SJSA1 (cell line): Measurements from ENCODE around the gene SLC22A5. TPM values are rescaled to one million over a fixed set of nuclear protein-coding genes. Genes with fewer than 3 reads are reported as not detected.
"Not testable (repeated sequence)": the region's sequence is repeated elsewhere in the genome, so short reads cannot be mapped to it uniquely, and the experiment has no call there.

Source experiments
- DNase-seq, 2 experiments: peaks; one replicate each; pipeline ENCODE4 v3.0.0-alpha.2; 2015 to 2020; ENCODE audit warnings: low spot score in 2 of 2, low read depth in 1 of 2
- H3K27ac ChIP-seq: fragments of 250-450 bp; sonication (Bioruptor Pico); 2 replicates; pipeline ENCODE4 v1.5.1; 2020; ENCODE audit warnings: mild to moderate bottlenecking, moderate library complexity
- H3K27me3 ChIP-seq: fragments of 250-450 bp; sonication (Bioruptor Pico); replicated peaks from 2 replicates; pipeline ENCODE4 v1.5.1; 2020; ENCODE audit warnings: mild to moderate bottlenecking, moderate library complexity
- H3K36me3 ChIP-seq: fragments of 250-450 bp; sonication (Bioruptor Pico); 2 replicates; pipeline ENCODE4 v1.5.1; 2020; ENCODE audit warnings: mild to moderate bottlenecking
- H3K4me1 ChIP-seq: fragments of 250-450 bp; sonication (Bioruptor Pico); replicated peaks from 2 replicates; pipeline ENCODE4 v1.6.1; 2021; ENCODE audit warnings: mild to moderate bottlenecking
- H3K4me3 ChIP-seq: fragments of 250-450 bp; sonication (Bioruptor Pico); 2 replicates; pipeline ENCODE4 v1.5.1; 2020; ENCODE audit warnings: mild to moderate bottlenecking
- H3K9me3 ChIP-seq: fragments of 250-450 bp; sonication (Bioruptor Pico); replicated peaks from 2 replicates; pipeline ENCODE4 v1.5.1; 2020; ENCODE audit warnings: mild to moderate bottlenecking
- total RNA-seq: library from RNA; depleted of rRNA; stranded (reverse); fragments of >200 nt; shearing (Covaris generic); gene quantifications from 2 replicates; pipeline ENCODE4 v1.2.3, GENCODE V29; 2014

The SLC22A5 gene
- total RNA-seq, 1 experiment from 2014 or later, result 3.5 TPM

GRCh38 chr5:132387640-132388117 is 18.2 kb downstream of the SLC22A5 start:
- DNase-seq, result peak; percentile 95 to 97
- H3K9me3 ChIP-seq, result 0 out of 2 replicates have a peak, but pooled peaks cover 3% of the 10 kb centered on the region
- H3K27me3 ChIP-seq, result no peaks in the 10 kb centered on the region
- 0 out of 2 replicates have a peak, but pooled peaks cover 6% of the 10 kb centered on the region for H3K36me3 ChIP-seq
- peak overlapping the region; percentile 80 for H3K27ac ChIP-seq
- no peak overlapping the region for H3K4me3 ChIP-seq
- H3K4me1 ChIP-seq, result peaks cover 51% of the 10 kb centered on the region

- H3K4me3 ChIP-seq, result no peak overlapping the region
- peaks cover 51% of the 10 kb centered on the region for H3K4me1 ChIP-seq
- peak; percentile 60 to 79 for DNase-seq
Measured at GRCh38 chr5:132388244-132389050, 18.9 kb downstream of the SLC22A5 start.

GRCh38 chr5:132389051-132389331 is 19.5 kb downstream of the SLC22A5 start:
- Histone ChIP-seq H3K9me3 (0 out of 2 replicates have a peak, but pooled peaks cover 3% of the 10 kb centered on the region), H3K36me3 (peaks cover 6% of the 10 kb centered on the region; the same call in 1 of the 2 replicates), H3K27me3 (no peaks in the 10 kb centered on the region), H3K4me3 (no peak overlapping the region), H3K27ac (peak overlapping the region; percentile 80), H3K4me1 (peaks cover 51% of the 10 kb centered on the region)
- no peak for DNase-seq

More at GRCh38 chr5:132388244-132389050, 18.9 kb downstream of the SLC22A5 start:
- Histone ChIP-seq H3K36me3 (0 out of 2 replicates have a peak, but pooled peaks cover 6% of the 10 kb centered on the region), H3K27me3 (no peaks in the 10 kb centered on the region), H3K9me3 (0 out of 2 replicates have a peak, but pooled peaks cover 3% of the 10 kb centered on the region), H3K27ac (peak overlapping the region; percentile 80)

- peak; percentile 96 to 100 for DNase-seq
- H3K4me1 ChIP-seq, result peaks cover 51% of the 10 kb centered on the region
- no peak overlapping the region for H3K4me3 ChIP-seq
- H3K27me3 ChIP-seq, result no peaks in the 10 kb centered on the region
- H3K36me3 ChIP-seq, result peaks cover 6% of the 10 kb centered on the region; the same call in 1 of the 2 replicates
- H3K27ac ChIP-seq, result peak overlapping the region; percentile 80
- H3K9me3 ChIP-seq, result 0 out of 2 replicates have a peak, but pooled peaks cover 3% of the 10 kb centered on the region
Measured at GRCh38 chr5:132389585-132390286, 20.2 kb downstream of the SLC22A5 start.

- Histone ChIP-seq H3K36me3 (peaks cover 6% of the 10 kb centered on the region; the same call in 1 of the 2 replicates), H3K9me3 (0 out of 2 replicates have a peak, but pooled peaks cover 3% of the 10 kb centered on the region), H3K27ac (no peak overlapping the region), H3K4me3 (no peak overlapping the region), H3K27me3 (no peaks in the 10 kb centered on the region), H3K4me1 (peaks cover 42% of the 10 kb centered on the region)
- peak in 1 of 2 experiments; percentile 38 for DNase-seq
Measured at GRCh38 chr5:132391247-132391646, 21.7 kb downstream of the SLC22A5 start.

DNA sequence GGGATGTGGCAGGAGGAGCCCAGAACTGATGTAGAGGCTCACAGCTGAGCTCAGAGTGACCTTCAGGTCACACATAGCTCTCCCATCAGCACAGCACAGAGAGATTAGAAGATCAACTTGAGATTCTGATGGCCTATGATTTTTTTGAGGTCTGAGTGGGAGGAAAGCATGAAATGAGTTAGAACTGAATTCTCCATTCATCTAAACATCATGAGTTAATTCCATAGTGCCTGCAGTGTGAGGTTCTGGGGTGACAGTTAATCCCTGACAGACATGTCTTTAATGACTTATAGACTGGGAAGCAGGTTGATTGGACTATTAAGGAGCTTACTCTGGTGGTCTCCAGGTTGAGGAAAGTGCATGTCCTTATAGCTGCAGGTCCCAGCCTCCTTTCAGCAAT is 22.4 kb downstream of the SLC22A5 start:
- Histone ChIP-seq H3K27ac (no peak overlapping the region), H3K9me3 (0 out of 2 replicates have a peak, but pooled peaks cover under 1% of the 10 kb centered on the region), H3K4me3 (no peak overlapping the region), H3K4me1 (peaks cover 42% of the 10 kb centered on the region), H3K27me3 (no peaks in the 10 kb centered on the region), H3K36me3 (peaks cover 3% of the 10 kb centered on the region; the same call in 1 of the 2 replicates)
- no peak for DNase-seq

DNA sequence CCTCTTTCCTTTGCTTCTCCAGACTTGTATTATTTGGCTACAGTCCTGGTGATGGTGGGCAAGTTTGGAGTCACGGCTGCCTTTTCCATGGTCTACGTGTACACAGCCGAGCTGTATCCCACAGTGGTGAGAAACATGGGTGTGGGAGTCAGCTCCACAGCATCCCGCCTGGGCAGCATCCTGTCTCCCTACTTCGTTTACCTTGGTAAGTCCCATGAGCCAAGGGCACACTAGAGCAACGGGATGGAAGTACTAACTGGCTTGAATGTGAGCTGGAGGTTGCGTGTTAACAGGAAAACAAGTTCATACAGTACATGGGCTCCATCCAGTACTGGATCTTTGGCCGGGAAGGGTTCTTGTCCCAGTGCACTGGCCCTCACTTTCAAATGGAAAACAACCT is 22.9 kb downstream of the SLC22A5 start:
- H3K27ac ChIP-seq, result no peak overlapping the region
- H3K4me3 ChIP-seq, result no peak overlapping the region
- H3K9me3 ChIP-seq, result no peaks in the 10 kb centered on the region
- H3K4me1 ChIP-seq, result peaks cover 39% of the 10 kb centered on the region
- H3K27me3 ChIP-seq, result no peaks in the 10 kb centered on the region
- peak in 1 of 2 experiments; percentile 39 for DNase-seq
- H3K36me3 ChIP-seq, result peaks cover 3% of the 10 kb centered on the region; the same call in 1 of the 2 replicates

- Histone ChIP-seq H3K4me3 (no peak overlapping the region), H3K36me3 (peaks cover 3% of the 10 kb centered on the region; the same call in 1 of the 2 replicates), H3K9me3 (no peaks in the 10 kb centered on the region), H3K4me1 (peaks cover 31% of the 10 kb centered on the region), H3K27ac (no peak overlapping the region), H3K27me3 (no peaks in the 10 kb centered on the region)
- peak in 1 of 2 experiments; percentile 40 for DNase-seq
Measured at GRCh38 chr5:132392978-132393825, 23.7 kb downstream of the SLC22A5 start.

- no peaks in the 10 kb centered on the region for H3K9me3 ChIP-seq
- DNase-seq, result no peak
Measured at GRCh38 chr5:132394667-132395259, 25.3 kb downstream of the SLC22A5 start.

DNA sequence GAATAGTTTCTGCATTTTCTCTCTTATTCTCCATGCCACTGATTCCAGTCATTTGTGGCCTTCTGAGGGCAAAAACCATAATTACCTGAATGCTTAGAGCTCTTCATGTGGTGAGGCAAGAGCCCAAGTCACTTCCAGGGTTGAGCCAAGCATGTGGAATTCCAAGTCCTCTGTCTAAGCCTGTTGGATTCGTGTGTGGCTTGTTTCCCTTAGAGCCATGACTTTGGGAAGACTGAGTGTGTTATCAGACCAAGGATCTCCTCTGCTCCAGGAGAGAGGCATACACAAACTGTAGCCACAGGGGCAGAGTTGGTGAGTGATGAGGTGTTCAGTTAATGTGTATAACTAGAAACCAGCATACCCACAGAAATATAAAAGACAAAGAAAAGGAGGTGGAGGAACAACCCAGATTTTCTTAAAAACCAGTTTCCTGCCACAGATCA is 27.1 kb downstream of the SLC22A5 start:
- Histone ChIP-seq H3K4me1 (0 out of 2 replicates have a peak, but pooled peaks cover 7% of the 10 kb centered on the region), H3K36me3 (no peaks in the 10 kb centered on the region; the same call in 1 of the 2 replicates), H3K27ac (no peak overlapping the region), H3K9me3 (no peaks in the 10 kb centered on the region), H3K27me3 (0 out of 2 replicates have a peak, but pooled peaks cover 3% of the 10 kb centered on the region), H3K4me3 (no peak overlapping the region)
- DNase-seq, result peak in 1 of 2 experiments; percentile 27

More at GRCh38 chr5:132394667-132395259, 25.3 kb downstream of the SLC22A5 start:
- Histone ChIP-seq H3K27me3 (no peaks in the 10 kb centered on the region), H3K36me3 (no peaks in the 10 kb centered on the region; the same call in 1 of the 2 replicates), H3K27ac (no peak overlapping the region), H3K4me1 (peaks cover 16% of the 10 kb centered on the region), H3K4me3 (no peak overlapping the region)

GRCh38 chr5:132397224-132397623 is 27.7 kb downstream of the SLC22A5 start:
- Histone ChIP-seq H3K4me3 (no peak overlapping the region), H3K36me3 (no peaks in the 10 kb centered on the region; the same call in 1 of the 2 replicates), H3K4me1 (0 out of 2 replicates have a peak, but pooled peaks cover 7% of the 10 kb centered on the region), H3K27me3 (0 out of 2 replicates have a peak, but pooled peaks cover 3% of the 10 kb centered on the region), H3K27ac (no peak overlapping the region), H3K9me3 (no peaks in the 10 kb centered on the region)
- DNase-seq, result peak in 1 of 2 experiments; percentile 37

DNA sequence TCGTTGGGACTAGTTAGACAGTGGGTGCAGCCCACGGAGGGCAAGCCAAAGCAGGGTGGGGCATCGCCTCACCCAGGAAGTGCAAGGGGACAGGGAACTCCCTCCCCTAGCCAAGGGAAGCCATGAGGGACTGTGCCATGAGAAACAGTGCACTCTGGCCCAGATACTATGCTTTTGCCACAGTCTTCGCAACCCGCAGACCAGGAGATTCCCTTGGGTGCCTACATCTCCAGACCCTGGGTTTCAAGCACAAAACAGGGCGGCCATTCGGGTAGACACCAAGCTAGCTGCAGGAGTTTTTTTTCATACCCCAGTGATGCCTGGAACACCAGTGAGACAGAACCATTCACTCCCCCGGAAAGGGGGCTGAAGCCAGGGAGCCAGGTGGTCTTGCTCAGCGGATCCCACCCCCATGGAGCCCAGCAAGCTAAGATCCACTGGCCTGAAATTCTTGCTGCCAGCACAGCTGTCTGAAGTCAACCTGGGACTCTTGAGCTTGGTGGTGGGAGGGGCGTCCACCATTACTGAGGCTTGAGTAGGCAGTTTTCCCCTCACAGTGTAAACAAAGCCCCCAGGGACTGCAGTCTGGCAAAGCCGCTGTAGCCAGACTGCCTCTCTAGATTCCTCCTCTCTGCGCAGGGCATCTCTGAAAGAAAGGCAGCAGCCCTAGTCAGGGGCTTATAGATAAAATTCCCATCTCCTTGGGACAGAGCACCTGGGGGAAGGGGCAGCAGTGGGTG is 28.6 kb downstream of the SLC22A5 start:
- H3K4me1 ChIP-seq, H3K4me3 ChIP-seq, H3K27me3 ChIP-seq, H3K36me3 ChIP-seq, H3K9me3 ChIP-seq, H3K27ac ChIP-seq: not testable (repeated sequence)
- DNase-seq, result peak in 1 of 2 experiments; percentile 40
